ENCODE data around the gene MRPS35. TPM values are rescaled to one million over a fixed set of nuclear protein-coding genes. Genes with fewer than 3 reads are reported as not detected.

MRPS35 gene
- total RNA-seq, 2 experiments from 2014 or later: 33.9 to 45.5 TPM

GRCh38 chr12:27771481-27772327, 61.1 kb downstream of the MRPS35 start:
- H3K4me2 ChIP-seq (ENCODE audit: low read length): no peak overlapping the region
- no peaks in the 10 kb centered on the region for H3K9me3 ChIP-seq (ENCODE audit: low read length)
- no peak overlapping the region for H2AFZ ChIP-seq (ENCODE audit: low read length)
- H4K20me1 ChIP-seq (ENCODE audit: insufficient read depth, low read length): no peaks in the 10 kb centered on the region
- no peaks in the 10 kb centered on the region for H3K9me2 ChIP-seq (ENCODE audit: insufficient read depth, low read length)
- no peak overlapping the region for H3K27ac ChIP-seq (ENCODE audit: low read depth, low read length, poor library complexity, severe bottlenecking)
- POLR2A ChIA-PET: no interaction called here
- TF ChIP-seq CTCF (conservative IDR thresholded peaks at IDR 0.05; ENCODE audit: low read length): no peak
- intact Hi-C loops (cut with micrococcal nuclease; ENCODE audit: unreplicated experiment): no loop called here
- H3K4me1 ChIP-seq (ENCODE audit: insufficient read depth, low read length, poor library complexity, severe bottlenecking): peaks cover 4% of the 10 kb centered on the region
- no TSS peak for BruUV-seq (replicated peaks)
- CTCF ChIA-PET (ENCODE audit: unreplicated experiment): no interaction called here
- no peak overlapping the region for H3K4me3 ChIP-seq (ENCODE audit: low read depth, low read length, poor library complexity, severe bottlenecking)
- no peak for DNase-seq (ENCODE audit: low spot score)
- no peaks in the 10 kb centered on the region for H3K79me2 ChIP-seq (ENCODE audit: insufficient read depth, low read depth, low read length)
- no peaks in the 10 kb centered on the region for H3K36me3 ChIP-seq (ENCODE audit: insufficient read depth, low read length)

- no peaks in the 10 kb centered on the region for H3K9me2 ChIP-seq (ENCODE audit: insufficient read depth, low read length)
- CTCF ChIA-PET (ENCODE audit: unreplicated experiment): no interaction called here
- H2AFZ ChIP-seq (ENCODE audit: low read length): no peak overlapping the region
- H3K27ac ChIP-seq (ENCODE audit: low read depth, low read length, poor library complexity, severe bottlenecking): no peak overlapping the region
- BruUV-seq (replicated peaks): no TSS peak
- H3K79me2 ChIP-seq (ENCODE audit: insufficient read depth, low read depth, low read length): no peaks in the 10 kb centered on the region
- no peak overlapping the region for H3K4me2 ChIP-seq (ENCODE audit: low read length)
- no peaks in the 10 kb centered on the region for H3K9me3 ChIP-seq (ENCODE audit: low read length)
- H3K4me1 ChIP-seq (ENCODE audit: insufficient read depth, low read length, poor library complexity, severe bottlenecking): peaks cover 4% of the 10 kb centered on the region
- no peak for TF ChIP-seq CTCF (conservative IDR thresholded peaks at IDR 0.05; ENCODE audit: low read length)
- no peak for TF ChIP-seq EZH2phosphoT487 (IDR thresholded peaks at IDR 0.05; ENCODE audit: borderline replicate concordance, low read depth, low read length)
- no peaks in the 10 kb centered on the region for H3K36me3 ChIP-seq (ENCODE audit: insufficient read depth, low read length)
- intact Hi-C loops (cut with micrococcal nuclease; ENCODE audit: unreplicated experiment): no loop called here
- no peak for DNase-seq (ENCODE audit: low spot score)
- no peak overlapping the region for H3K4me3 ChIP-seq (ENCODE audit: low read depth, low read length, poor library complexity, severe bottlenecking)
- POLR2A ChIA-PET: no interaction called here
- H4K20me1 ChIP-seq (ENCODE audit: insufficient read depth, low read length): no peaks in the 10 kb centered on the region
Observed at GRCh38 chr12:27772328-27773049, 61.9 kb downstream of the MRPS35 start.

GRCh38 chr12:27777141-27777540, 66.5 kb downstream of the MRPS35 start:
- Histone ChIP-seq H3K9me2 (ENCODE audit: insufficient read depth, low read length) (no peaks in the 10 kb centered on the region), H4K20me1 (ENCODE audit: insufficient read depth, low read length) (no peaks in the 10 kb centered on the region), H3K9me3 (ENCODE audit: low read length) (no peaks in the 10 kb centered on the region), H3K4me1 (ENCODE audit: insufficient read depth, low read length, poor library complexity, severe bottlenecking) (peaks cover 21% of the 10 kb centered on the region), H3K36me3 (ENCODE audit: insufficient read depth, low read length) (peaks cover 5% of the 10 kb centered on the region; the same call in 1 of the 2 replicates), H2AFZ (ENCODE audit: low read length) (no peak overlapping the region), H3K27ac (ENCODE audit: low read depth, low read length, poor library complexity, severe bottlenecking) (no peak overlapping the region), H3K79me2 (ENCODE audit: insufficient read depth, low read depth, low read length) (peaks cover 11% of the 10 kb centered on the region; the same call in 1 of the 2 replicates), H3K4me3 (ENCODE audit: low read depth, low read length, poor library complexity, severe bottlenecking) (no peak overlapping the region), H3K4me2 (ENCODE audit: low read length) (no peak overlapping the region)
- no peak for TF ChIP-seq EZH2phosphoT487 (IDR thresholded peaks at IDR 0.05; ENCODE audit: borderline replicate concordance, low read depth, low read length)
- no peak for TF ChIP-seq CTCF (conservative IDR thresholded peaks at IDR 0.05; ENCODE audit: low read length)
- POLR2A ChIA-PET: no interaction called here
- no peak for DNase-seq (ENCODE audit: low spot score)
- CTCF ChIA-PET (ENCODE audit: unreplicated experiment): no interaction called here
- no TSS peak for BruUV-seq (replicated peaks)
- intact Hi-C loops (cut with micrococcal nuclease; ENCODE audit: unreplicated experiment): no loop called here

Measured in OCI-LY7 (cell line).